ENCODE data around the gene CHST14.

CHST14 gene

GRCh38 chr15:40512440-40512839, 41.7 kb downstream of the CHST14 start:
- Histone ChIP-seq H3K36me3 (ENCODE audit: insufficient read depth, low read length) (no peaks in the 10 kb centered on the region), H3K27me3 (ENCODE audit: insufficient read depth, low read length) (peaks cover 15% of the 10 kb centered on the region), H2AFZ (ENCODE audit: low read length, unreplicated experiment) (no peak overlapping the region), H3K27ac (ENCODE audit: low read depth, low read length) (no peak overlapping the region), H3K4me1 (ENCODE audit: control insufficient read depth, insufficient read depth, low read length, unreplicated experiment) (no peaks in the 10 kb centered on the region), H3K4me3 (ENCODE audit: low read depth, low read length) (0 out of 2 replicates have a peak overlapping the region, but pooled peaks have one; percentile 76), H3K79me2 (ENCODE audit: control insufficient read depth, insufficient read depth, low read length, unreplicated experiment) (no peaks in the 10 kb centered on the region)

GRCh38 chr15:40513609-40514008, 42.8 kb downstream of the CHST14 start:
- Histone ChIP-seq H3K79me2 (ENCODE audit: control insufficient read depth, insufficient read depth, low read length, unreplicated experiment) (no peaks in the 10 kb centered on the region), H3K4me3 (ENCODE audit: low read depth, low read length) (no peak overlapping the region), H3K27me3 (ENCODE audit: insufficient read depth, low read length) (peaks cover 15% of the 10 kb centered on the region), H2AFZ (ENCODE audit: low read length, unreplicated experiment) (no peak overlapping the region), H3K36me3 (ENCODE audit: insufficient read depth, low read length) (no peaks in the 10 kb centered on the region), H3K4me1 (ENCODE audit: control insufficient read depth, insufficient read depth, low read length, unreplicated experiment) (no peaks in the 10 kb centered on the region), H3K27ac (ENCODE audit: low read depth, low read length) (no peak overlapping the region)

- H3K4me3 ChIP-seq (ENCODE audit: low read depth, low read length) = no peak overlapping the region
- peaks cover 5% of the 10 kb centered on the region for H3K4me1 ChIP-seq (ENCODE audit: control insufficient read depth, insufficient read depth, low read length, unreplicated experiment)
- no peaks in the 10 kb centered on the region for H3K36me3 ChIP-seq (ENCODE audit: insufficient read depth, low read length)
- H3K79me2 ChIP-seq (ENCODE audit: control insufficient read depth, insufficient read depth, low read length, unreplicated experiment) = no peaks in the 10 kb centered on the region
- H2AFZ ChIP-seq (ENCODE audit: low read length, unreplicated experiment) = no peak overlapping the region
- peaks cover 1% of the 10 kb centered on the region; the same call in 1 of the 2 replicates for H3K27me3 ChIP-seq (ENCODE audit: insufficient read depth, low read length)
- H3K27ac ChIP-seq (ENCODE audit: low read depth, low read length) = no peak overlapping the region
These were observed 45.5 kb downstream of the CHST14 start for GRCh38 chr15:40516322-40516721.

Measured in ACC112 (cell line).